ENCODE results near the gene JARID2.

- TF ChIP-seq, protein P1, sequence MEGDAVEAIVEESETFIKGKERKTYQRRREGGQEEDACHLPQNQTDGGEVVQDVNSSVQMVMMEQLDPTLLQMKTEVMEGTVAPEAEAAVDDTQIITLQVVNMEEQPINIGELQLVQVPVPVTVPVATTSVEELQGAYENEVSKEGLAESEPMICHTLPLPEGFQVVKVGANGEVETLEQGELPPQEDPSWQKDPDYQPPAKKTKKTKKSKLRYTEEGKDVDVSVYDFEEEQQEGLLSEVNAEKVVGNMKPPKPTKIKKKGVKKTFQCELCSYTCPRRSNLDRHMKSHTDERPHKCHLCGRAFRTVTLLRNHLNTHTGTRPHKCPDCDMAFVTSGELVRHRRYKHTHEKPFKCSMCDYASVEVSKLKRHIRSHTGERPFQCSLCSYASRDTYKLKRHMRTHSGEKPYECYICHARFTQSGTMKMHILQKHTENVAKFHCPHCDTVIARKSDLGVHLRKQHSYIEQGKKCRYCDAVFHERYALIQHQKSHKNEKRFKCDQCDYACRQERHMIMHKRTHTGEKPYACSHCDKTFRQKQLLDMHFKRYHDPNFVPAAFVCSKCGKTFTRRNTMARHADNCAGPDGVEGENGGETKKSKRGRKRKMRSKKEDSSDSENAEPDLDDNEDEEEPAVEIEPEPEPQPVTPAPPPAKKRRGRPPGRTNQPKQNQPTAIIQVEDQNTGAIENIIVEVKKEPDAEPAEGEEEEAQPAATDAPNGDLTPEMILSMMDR (IDR thresholded peaks at IDR 0.05), result no peak
- no peak for TF ChIP-seq POLR2A (IDR thresholded peaks at IDR 0.05)
These were observed 184.3 kb downstream of the JARID2 start for GRCh38 chr6:15430186-15430585.
